H9 (cell line): ENCODE data around the gene TPM3. TPM values are rescaled to one million over a fixed set of nuclear protein-coding genes. Genes with fewer than 3 reads are reported as not detected.

Experiments
- DNase-seq: peaks from one replicate; pipeline ENCODE4 v3.0.0-alpha.2; 2017
- H2AFZ ChIP-seq: one replicate; pipeline ENCODE4 v1.6.1; 2013; ENCODE audit warnings: mild to moderate bottlenecking, low read length, control low read depth, moderate library complexity
- H2AK5ac ChIP-seq: 2 replicates; pipeline ENCODE4 v1.6.1; 2013; ENCODE audit warnings: low read length, control low read depth, mixed read lengths; ENCODE audit not compliant: insufficient read length
- H2BK120ac ChIP-seq: one replicate; pipeline ENCODE4 v1.6.1; 2013; ENCODE audit warnings: low read depth, mild to moderate bottlenecking, low read length, control low read depth, inconsistent platforms; ENCODE audit not compliant: poor library complexity, severe bottlenecking
- H2BK12ac ChIP-seq: 2 replicates; pipeline ENCODE4 v1.6.1; 2013; ENCODE audit warnings: low read length, control low read depth, mixed read lengths, low read depth; ENCODE audit not compliant: insufficient read length
- H2BK15ac ChIP-seq: 2 replicates; pipeline ENCODE4 v1.6.1; 2013; ENCODE audit warnings: low read depth, low read length, control low read depth
- H2BK20ac ChIP-seq: one replicate; pipeline ENCODE4 v1.6.1; 2013; ENCODE audit warnings: low read depth, mild to moderate bottlenecking, low read length, control low read depth, inconsistent platforms; ENCODE audit not compliant: poor library complexity, severe bottlenecking
- H2BK5ac ChIP-seq: 2 replicates; pipeline ENCODE4 v1.6.1; 2013; ENCODE audit warnings: low read length, control low read depth, mixed read lengths; ENCODE audit not compliant: insufficient read length
- H3K14ac ChIP-seq: 2 replicates; pipeline ENCODE4 v1.6.1; 2013; ENCODE audit warnings: low read length, control low read depth; ENCODE audit not compliant: insufficient read depth
- H3K18ac ChIP-seq: 2 replicates; pipeline ENCODE4 v1.6.1; 2013; ENCODE audit warnings: low read depth, mild to moderate bottlenecking, mixed read lengths, low read length, control low read depth; ENCODE audit not compliant: insufficient read length
- H3K23ac ChIP-seq: 2 replicates; pipeline ENCODE4 v1.6.1; 2013; ENCODE audit warnings: low read length, control low read depth, mixed read lengths, low read depth; ENCODE audit not compliant: insufficient read length
- H3K23me2 ChIP-seq: 2 replicates; pipeline ENCODE4 v1.6.1; 2013; ENCODE audit warnings: low read depth, mild to moderate bottlenecking, mixed read lengths, low read length, control low read depth; ENCODE audit not compliant: insufficient read length, poor library complexity, severe bottlenecking
- H3K27ac ChIP-seq: 2 replicates; pipeline ENCODE4 v1.5.1; 2013; ENCODE audit warnings: low read length, control low read depth, mixed read lengths, low read depth; ENCODE audit not compliant: insufficient read length
- H3K27me3 ChIP-seq: 2 replicates; pipeline ENCODE4 v1.6.1; 2013; ENCODE audit warnings: low read length, control low read depth, inconsistent platforms; ENCODE audit not compliant: insufficient read depth
- H3K4ac ChIP-seq: 2 replicates; pipeline ENCODE4 v1.6.1; 2013; ENCODE audit warnings: low read depth, mild to moderate bottlenecking, control low read depth, inconsistent platforms, low read length, moderate library complexity
- H3K4me1 ChIP-seq: 2 replicates; pipeline ENCODE4 v1.6.1; 2013; ENCODE audit warnings: low read length, control low read depth, inconsistent platforms; ENCODE audit not compliant: insufficient read depth
- H3K4me2 ChIP-seq: 2 replicates; pipeline ENCODE4 v1.6.1; 2013; ENCODE audit warnings: low read length, control low read depth, mixed read lengths; ENCODE audit not compliant: insufficient read length, insufficient read depth
- H3K56ac ChIP-seq: 2 replicates; pipeline ENCODE4 v1.6.1; 2013; ENCODE audit warnings: low read depth, mild to moderate bottlenecking, mixed read lengths, low read length, control low read depth; ENCODE audit not compliant: insufficient read length
- H3K79me1 ChIP-seq: 2 replicates; pipeline ENCODE4 v1.6.1; 2013; ENCODE audit warnings: low read depth, mild to moderate bottlenecking, moderate library complexity, low read length, control low read depth, inconsistent platforms; ENCODE audit not compliant: insufficient read depth, poor library complexity, severe bottlenecking
- H3K79me2 ChIP-seq: 2 replicates; pipeline ENCODE4 v1.6.1; 2013; ENCODE audit warnings: low read length, control low read depth, inconsistent platforms; ENCODE audit not compliant: insufficient read depth
- H3K9ac ChIP-seq: 2 replicates; pipeline ENCODE4 v1.6.1; 2013; ENCODE audit warnings: low read length, control low read depth, mixed read lengths; ENCODE audit not compliant: insufficient read length; ENCODE audit errors: extremely low read depth
- H3K9me3 ChIP-seq: one replicate; pipeline ENCODE4 v1.6.1; 2013; ENCODE audit warnings: low read depth, low read length, inconsistent platforms; ENCODE audit not compliant: control insufficient read depth
- H3T11ph ChIP-seq: one replicate; pipeline ENCODE4 v1.6.1; 2013; ENCODE audit warnings: mild to moderate bottlenecking, low read length, control low read depth, inconsistent platforms
- H4K20me1 ChIP-seq: one replicate; pipeline ENCODE4 v1.6.1; 2013; ENCODE audit not compliant: control insufficient read depth, insufficient read length, insufficient read depth
- H4K5ac ChIP-seq: 2 replicates; pipeline ENCODE4 v1.6.1; 2013; ENCODE audit warnings: low read depth, mild to moderate bottlenecking, mixed read lengths, low read length, control low read depth; ENCODE audit not compliant: insufficient read length
- H4K8ac ChIP-seq: replicated peaks from 2 replicates; pipeline ENCODE4 v1.6.1; 2013; ENCODE audit warnings: low read length, control low read depth, mixed read lengths, low read depth; ENCODE audit not compliant: insufficient read length
- H4K91ac ChIP-seq: 2 replicates; pipeline ENCODE4 v1.6.1; 2013; ENCODE audit warnings: low read depth, mild to moderate bottlenecking, moderate library complexity, mixed read lengths, low read length, control low read depth; ENCODE audit not compliant: insufficient read length
- H3K27ac Mint-ChIP-seq, 3 experiments: 2 replicates in 2 of 3; 3 replicates in 1 of 3; pipeline ENCODE4 v1.8.0; 2020 to 2021; ENCODE audit warnings: mixed read lengths in 3 of 3, mild to moderate bottlenecking in 1 of 3, moderate library complexity in 1 of 3
- H3K27me3 Mint-ChIP-seq: 2 replicates; pipeline ENCODE4 v1.8.0; 2021; ENCODE audit warnings: low read depth, mild to moderate bottlenecking, moderate library complexity, mixed read lengths
- H3K36me3 Mint-ChIP-seq, 3 experiments: 2 replicates in 2 of 3; 3 replicates in 1 of 3; pipeline ENCODE4 v1.8.0; 2020 to 2021; ENCODE audit warnings: low read depth in 3 of 3, mixed read lengths in 3 of 3; ENCODE audit not compliant: insufficient read depth in 1 of 3
- H3K4me1 Mint-ChIP-seq, 2 experiments: 2 replicates each; pipeline ENCODE4 v1.8.0; 2020; ENCODE audit warnings: mixed read lengths in 2 of 2
- H3K4me3 Mint-ChIP-seq, 2 experiments: 2 replicates in 1 of 2; 3 replicates in 1 of 2; pipeline ENCODE4 v1.8.0; 2020 to 2021; ENCODE audit warnings: mild to moderate bottlenecking in 2 of 2, mixed read lengths in 2 of 2, moderate library complexity in 1 of 2
- H3K9me3 Mint-ChIP-seq, 2 experiments: 2 replicates in 1 of 2; 3 replicates in 1 of 2; pipeline ENCODE4 v1.8.0; 2020; ENCODE audit warnings: mild to moderate bottlenecking in 2 of 2, mixed read lengths in 2 of 2, moderate library complexity in 1 of 2
- WGBS: extraction: QIAGEN DNeasy Blood & Tissue Kit; methylation state at CpG from one replicate; pipeline ENCODE4 v1.1.7; 2013; ENCODE audit warnings: missing lambda C conversion rate, low lambda C conversion rate, mixed read lengths; ENCODE audit not compliant: insufficient read length; ENCODE audit errors: extremely low coverage; 5-methylcytosine and 5-hydroxymethylcytosine counted together
- total RNA-seq: library from RNA; stranded (reverse); gene quantifications from 2 replicates; pipeline ENCODE4 v1.2.1, GENCODE V29; 2021
- TF ChIP-seq, protein P1 (sequence below): fragments of 200-600 bp; sonication (generic); conservative IDR thresholded peaks from 3 replicates; pipeline ENCODE4 v1.8.0; 2021; ENCODE audit warnings: antibody characterized with exemption, mild to moderate bottlenecking

TPM3 gene
- total RNA-seq, 1 experiment from 2014 or later, result 508 TPM

DNA sequence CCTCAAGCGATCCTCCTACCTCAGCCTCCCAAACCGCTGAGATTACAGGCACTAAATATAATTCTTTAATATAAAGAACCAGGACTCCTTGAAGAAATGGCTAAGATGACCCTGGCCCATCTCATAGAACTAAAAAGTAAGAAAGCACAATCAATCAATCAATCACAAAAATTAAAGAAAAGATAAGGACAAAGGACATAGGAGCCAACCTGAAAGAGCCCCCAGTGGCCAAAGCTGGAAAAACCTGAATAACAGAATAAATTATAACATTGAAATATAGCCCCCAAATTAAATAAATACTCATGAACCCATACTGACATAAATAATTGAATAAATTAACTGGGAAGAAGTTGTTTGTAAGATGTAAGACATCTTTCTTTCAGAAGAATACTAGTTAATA, 45.9 kb downstream of the TPM3 start:
- DNase-seq, result no peak
- Histone ChIP-seq H3K14ac (no peak overlapping the region), H3K9ac (no peak overlapping the region), H3K23me2 (no peaks in the 10 kb centered on the region), H2BK120ac (no peak overlapping the region), H3K27me3 (no peaks in the 10 kb centered on the region), H2BK12ac (no peak overlapping the region), H3T11ph (no peak overlapping the region), H2BK20ac (no peak overlapping the region), H3K4me2 (no peak overlapping the region), H4K91ac (no peak overlapping the region), H4K8ac (no peak overlapping the region), H2AK5ac (no peak overlapping the region), H4K20me1 (no peaks in the 10 kb centered on the region), H3K9me3 (no peaks in the 10 kb centered on the region), H3K18ac (no peak overlapping the region), H3K27ac (no peak overlapping the region), H3K79me2 (no peaks in the 10 kb centered on the region), H3K79me1 (no peaks in the 10 kb centered on the region), H2BK5ac (no peak overlapping the region), H2AFZ (no peak overlapping the region), H4K5ac (no peak overlapping the region), H3K4me1 (no peaks in the 10 kb centered on the region), H2BK15ac (no peak overlapping the region), H3K56ac (no peak overlapping the region), H3K23ac (no peak overlapping the region), H3K4ac (no peak overlapping the region)
- Mint-ChIP-seq H3K36me3 (no peaks in the 10 kb centered on the region), H3K9me3 (no peaks in the 10 kb centered on the region), H3K27me3 (no peaks in the 10 kb centered on the region), H3K4me3 (no peak overlapping the region), H3K27ac (no peak overlapping the region), H3K4me1 (no peaks in the 10 kb centered on the region)
- no CpG with 5 or more reads among the region's 2 CpGs for WGBS
- TF ChIP-seq, protein P1, sequence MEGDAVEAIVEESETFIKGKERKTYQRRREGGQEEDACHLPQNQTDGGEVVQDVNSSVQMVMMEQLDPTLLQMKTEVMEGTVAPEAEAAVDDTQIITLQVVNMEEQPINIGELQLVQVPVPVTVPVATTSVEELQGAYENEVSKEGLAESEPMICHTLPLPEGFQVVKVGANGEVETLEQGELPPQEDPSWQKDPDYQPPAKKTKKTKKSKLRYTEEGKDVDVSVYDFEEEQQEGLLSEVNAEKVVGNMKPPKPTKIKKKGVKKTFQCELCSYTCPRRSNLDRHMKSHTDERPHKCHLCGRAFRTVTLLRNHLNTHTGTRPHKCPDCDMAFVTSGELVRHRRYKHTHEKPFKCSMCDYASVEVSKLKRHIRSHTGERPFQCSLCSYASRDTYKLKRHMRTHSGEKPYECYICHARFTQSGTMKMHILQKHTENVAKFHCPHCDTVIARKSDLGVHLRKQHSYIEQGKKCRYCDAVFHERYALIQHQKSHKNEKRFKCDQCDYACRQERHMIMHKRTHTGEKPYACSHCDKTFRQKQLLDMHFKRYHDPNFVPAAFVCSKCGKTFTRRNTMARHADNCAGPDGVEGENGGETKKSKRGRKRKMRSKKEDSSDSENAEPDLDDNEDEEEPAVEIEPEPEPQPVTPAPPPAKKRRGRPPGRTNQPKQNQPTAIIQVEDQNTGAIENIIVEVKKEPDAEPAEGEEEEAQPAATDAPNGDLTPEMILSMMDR, result peak; percentile 61
